ENCODE measurements around the gene NAGLU. TPM values are rescaled to one million over a fixed set of nuclear protein-coding genes. Genes with fewer than 3 reads are reported as not detected.
A peak's percentile ranks its signal among the peaks of the same experiment; 100 is the strongest.

The NAGLU gene
- total RNA-seq, 2 donors from 2014 or later, result 13.1 to 16.9 TPM

DNA sequence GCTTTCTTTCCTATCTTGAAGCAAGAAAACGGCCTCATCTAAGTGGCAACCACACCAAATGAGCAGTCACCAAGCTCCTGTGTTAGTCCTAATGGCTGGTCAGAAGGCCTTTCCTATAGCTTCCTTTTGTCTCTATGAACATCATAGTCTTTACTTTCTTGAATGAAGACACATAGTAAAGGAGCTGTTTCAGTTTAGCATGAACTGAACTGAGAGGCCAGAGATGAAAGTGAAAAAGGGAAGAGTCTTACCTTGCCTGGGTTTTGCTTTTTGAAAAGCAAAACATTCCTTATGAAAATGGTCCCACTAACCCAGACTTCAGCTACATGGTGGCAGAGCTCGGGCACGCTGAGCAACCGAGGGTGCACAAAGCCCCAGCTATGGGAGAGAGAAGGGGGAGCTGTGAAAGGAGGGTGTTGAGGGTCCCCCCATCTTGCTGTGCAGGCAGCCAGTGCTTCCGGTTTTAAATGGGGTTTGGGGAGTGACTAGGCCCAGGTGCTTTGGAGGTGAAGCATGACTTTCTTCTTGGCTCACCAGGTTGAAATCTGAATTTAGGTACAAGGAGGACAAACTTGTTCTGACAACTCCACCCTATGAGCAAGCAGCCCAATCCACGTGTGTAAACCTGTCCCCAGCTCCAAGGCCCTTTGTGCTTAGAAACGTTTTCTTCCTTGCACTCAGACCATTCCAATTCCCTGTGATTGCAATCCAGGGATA is 50.6 kb downstream of the NAGLU start:
- peak overlapping the region; percentile 76 to 89 for H3K27ac Mint-ChIP-seq
- ATAC-seq, result no peak
- H3K36me3 Mint-ChIP-seq, result no peaks in the 10 kb centered on the region
- no peaks in the 10 kb centered on the region for H3K9me3 Mint-ChIP-seq
- no peak for DNase-seq (ENCODE audit: low spot score in 2 of 2)

DNA sequence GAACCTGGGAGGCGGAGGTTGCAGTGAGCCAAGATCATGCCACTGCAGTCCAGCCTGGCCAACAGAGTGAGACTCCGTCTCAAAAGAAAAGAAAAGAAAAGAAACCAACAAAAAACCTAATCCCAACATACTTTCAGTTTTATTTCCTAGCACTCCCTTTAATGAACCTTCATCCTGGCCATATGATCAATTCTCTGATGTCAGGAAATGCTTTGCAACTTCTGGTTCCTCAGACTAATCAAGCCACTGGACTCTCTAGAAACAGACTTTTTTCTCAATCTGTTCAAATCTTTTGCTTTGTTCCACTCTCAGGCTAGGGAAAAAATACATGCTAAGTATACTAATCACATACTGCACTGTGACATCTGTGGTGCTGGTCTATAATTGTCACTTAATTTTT is 54.8 kb downstream of the NAGLU start:
- H3K9me3 Mint-ChIP-seq, result no peaks in the 10 kb centered on the region
- peak overlapping the region in 1 of 2 donors; percentile 22 for H3K27ac Mint-ChIP-seq
- no peaks in the 10 kb centered on the region for H3K36me3 Mint-ChIP-seq
- DNase-seq (ENCODE audit: low spot score in 2 of 2) (no peak), ATAC-seq (no peak)

DNA sequence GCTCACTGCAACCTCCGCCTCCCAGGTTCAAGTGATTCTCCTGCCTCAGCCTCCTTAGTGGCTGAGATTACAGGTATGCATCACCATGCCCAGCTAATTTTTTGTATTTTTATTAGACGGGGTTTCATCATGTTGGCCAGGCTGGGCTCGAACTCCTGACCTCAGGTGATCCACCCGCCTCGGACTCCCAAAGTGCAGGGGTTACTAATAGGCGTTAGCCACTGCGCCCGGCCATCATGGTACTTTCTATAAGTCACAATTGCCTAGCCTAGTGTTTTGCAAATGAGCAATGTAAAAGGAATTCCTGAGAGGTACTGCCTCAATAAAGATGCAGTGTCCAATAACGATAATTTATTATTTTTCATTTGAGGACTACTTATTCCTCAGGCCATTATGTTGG is 55.4 kb downstream of the NAGLU start:
- DNase-seq (ENCODE audit: low spot score in 2 of 2), result no peak
- Mint-ChIP-seq H3K36me3 (no peaks in the 10 kb centered on the region), H3K9me3 (no peaks in the 10 kb centered on the region), H3K27ac (peak overlapping the region in 1 of 2 donors; percentile 22)
- no peak for ATAC-seq

Other genes starting within 250 kb of the NAGLU start
- 100 to 1,000 TPM; 171 to 177 TPM for gene STAT5A, start 247.7 kb upstream of the NAGLU start, total RNA-seq
- gene STAT3, start 147.8 kb upstream of the NAGLU start, total RNA-seq, result 100 to 1,000 TPM; 189 to 505 TPM
- gene CAVIN1, start 113.0 kb upstream of the NAGLU start, total RNA-seq, result 1 to 10 TPM in 1 of 2 donors, under 1 TPM in 1; 0.11 to 9.4 TPM
- gene ATP6V0A1, start 77.4 kb upstream of the NAGLU start, total RNA-seq, result 10 to 100 TPM; 14.9 to 25.5 TPM
- 1 to 10 TPM in 1 of 2 donors, under 1 TPM in 1; 0.76 to 1.7 TPM for gene HSD17B1, start 16.7 kb downstream of the NAGLU start, total RNA-seq
- 100 to 1,000 TPM in 1 of 2 donors, 10 to 100 TPM in 1; 86.4 to 124 TPM for gene COASY, start 25.9 kb downstream of the NAGLU start, total RNA-seq
- 10 to 100 TPM; 44.3 to 60.5 TPM for gene MLX, start 30.9 kb downstream of the NAGLU start, total RNA-seq
- 10 to 100 TPM; 24.7 to 52.5 TPM for gene PSMC3IP, start 41.5 kb downstream of the NAGLU start, total RNA-seq
- 10 to 100 TPM; 39.4 to 44.8 TPM for gene RETREG3, start 73.1 kb downstream of the NAGLU start, total RNA-seq
- gene TUBG1, start 73.4 kb downstream of the NAGLU start, total RNA-seq, result 100 to 1,000 TPM in 1 of 2 donors, 10 to 100 TPM in 1; 56.3 to 151 TPM
- 10 to 100 TPM; 12.7 to 23.3 TPM for gene TUBG2, start 123.0 kb downstream of the NAGLU start, total RNA-seq
- gene PLEKHH3, start 140.8 kb downstream of the NAGLU start, total RNA-seq, result 1 to 10 TPM; 1.2 to 2.9 TPM
- gene CCR10, start 145.6 kb downstream of the NAGLU start, total RNA-seq, result 1 to 10 TPM in 1 of 2 donors, under 1 TPM in 1; 0.78 to 1.0 TPM
- gene CNTNAP1, start 146.3 kb downstream of the NAGLU start, total RNA-seq, result 1 to 10 TPM in 1 of 2 donors, under 1 TPM in 1; 0.43 to 4.4 TPM
- 10 to 100 TPM; 34.2 to 56.9 TPM for gene EZH1, start 208.8 kb downstream of the NAGLU start, total RNA-seq
- not detected for gene RAMP2, start 225.0 kb downstream of the NAGLU start, total RNA-seq
- 10 to 100 TPM; 58.4 to 62.2 TPM for gene VPS25, start 237.2 kb downstream of the NAGLU start, total RNA-seq
- 1 to 10 TPM in 1 of 2 donors, under 1 TPM in 1; 0.56 to 1.7 TPM for gene WNK4, start 244.4 kb downstream of the NAGLU start, total RNA-seq

Measured in activated naive CD4-positive, alpha-beta T cell treated with anti-CD3 and anti-CD28 coated beads, Interleukin-2, amount 50 U/mL, for 72 hours (primary cell).